ENCODE results near the gene MAP3K3.

- no peak for TF ChIP-seq CTCF (conservative IDR thresholded peaks at IDR 0.05)
- no peak for TF ChIP-seq EZH2 (IDR thresholded peaks at IDR 0.05; ENCODE audit: low read depth)
Measured at GRCh38 chr17:63595132-63595531, 27.1 kb upstream of the MAP3K3 start.
